Neural crest cell (in vitro differentiated cells): ENCODE data around the gene DAAM1. TPM values are rescaled to one million over a fixed set of nuclear protein-coding genes. Genes with fewer than 3 reads are reported as not detected.

Experiments used
- DNase-seq: peaks from one replicate; pipeline ENCODE4 v3.0.0; 2021; ENCODE audit warnings: low read depth, mixed read lengths, low spot score
- H3K27ac Mint-ChIP-seq: one replicate; pipeline ENCODE4 v1.8.0; 2021; ENCODE audit warnings: mild to moderate bottlenecking, mixed read lengths; ENCODE audit not compliant: unreplicated experiment
- H3K27me3 Mint-ChIP-seq: 2 replicates; pipeline ENCODE4 v1.8.0; 2021; ENCODE audit warnings: low read depth, mild to moderate bottlenecking, mixed read lengths
- H3K36me3 Mint-ChIP-seq: 2 replicates; pipeline ENCODE4 v1.8.0; 2021; ENCODE audit warnings: low read depth, mild to moderate bottlenecking, mixed read lengths
- H3K4me1 Mint-ChIP-seq: 2 replicates; pipeline ENCODE4 v1.8.0; 2021; ENCODE audit warnings: mixed read lengths
- H3K4me3 Mint-ChIP-seq: one replicate; pipeline ENCODE4 v1.8.0; 2021; ENCODE audit warnings: mild to moderate bottlenecking, mixed read lengths
- H3K9me3 Mint-ChIP-seq: 2 replicates; pipeline ENCODE4 v1.8.0; 2021; ENCODE audit warnings: mixed read lengths
- total RNA-seq: library from RNA; stranded (reverse); gene quantifications from 2 replicates; pipeline ENCODE4 v1.2.1, GENCODE V29; 2021
- TF ChIP-seq, protein P1 (sequence below): fragments of 200-600 bp; sonication (generic); conservative IDR thresholded peaks from 2 replicates; pipeline ENCODE4 v1.5.0; 2021; ENCODE audit warnings: antibody characterized with exemption, mild to moderate bottlenecking

DAAM1 gene
- total RNA-seq, 1 donor from 2014 or later, result 47.2 TPM

DNA sequence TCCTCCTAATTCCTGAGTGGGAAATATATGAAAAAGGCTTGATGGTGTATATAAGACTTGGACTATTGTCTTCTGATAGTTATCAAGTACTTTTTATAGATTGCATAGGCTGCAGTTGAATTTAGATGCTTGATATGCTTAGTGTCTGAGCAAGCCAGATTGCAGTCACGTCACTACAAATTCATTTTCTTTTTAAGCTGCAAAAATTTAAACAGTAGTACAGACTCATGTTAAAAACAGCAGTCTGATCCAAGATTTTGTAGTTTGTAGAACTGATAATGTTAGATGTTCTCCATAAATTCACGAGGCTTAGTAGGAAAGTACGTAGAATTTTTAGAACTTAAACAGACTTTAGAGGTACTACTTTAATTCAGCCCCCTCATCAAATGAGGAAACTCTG, 150.3 kb downstream of the DAAM1 start:
- Mint-ChIP-seq H3K9me3 (no peaks in the 10 kb centered on the region), H3K4me3 (no peak overlapping the region), H3K27me3 (no peaks in the 10 kb centered on the region), H3K36me3 (no peaks in the 10 kb centered on the region), H3K27ac (no peak overlapping the region), H3K4me1 (peaks cover 69% of the 10 kb centered on the region)
- no peak for DNase-seq
- TF ChIP-seq, protein P1, sequence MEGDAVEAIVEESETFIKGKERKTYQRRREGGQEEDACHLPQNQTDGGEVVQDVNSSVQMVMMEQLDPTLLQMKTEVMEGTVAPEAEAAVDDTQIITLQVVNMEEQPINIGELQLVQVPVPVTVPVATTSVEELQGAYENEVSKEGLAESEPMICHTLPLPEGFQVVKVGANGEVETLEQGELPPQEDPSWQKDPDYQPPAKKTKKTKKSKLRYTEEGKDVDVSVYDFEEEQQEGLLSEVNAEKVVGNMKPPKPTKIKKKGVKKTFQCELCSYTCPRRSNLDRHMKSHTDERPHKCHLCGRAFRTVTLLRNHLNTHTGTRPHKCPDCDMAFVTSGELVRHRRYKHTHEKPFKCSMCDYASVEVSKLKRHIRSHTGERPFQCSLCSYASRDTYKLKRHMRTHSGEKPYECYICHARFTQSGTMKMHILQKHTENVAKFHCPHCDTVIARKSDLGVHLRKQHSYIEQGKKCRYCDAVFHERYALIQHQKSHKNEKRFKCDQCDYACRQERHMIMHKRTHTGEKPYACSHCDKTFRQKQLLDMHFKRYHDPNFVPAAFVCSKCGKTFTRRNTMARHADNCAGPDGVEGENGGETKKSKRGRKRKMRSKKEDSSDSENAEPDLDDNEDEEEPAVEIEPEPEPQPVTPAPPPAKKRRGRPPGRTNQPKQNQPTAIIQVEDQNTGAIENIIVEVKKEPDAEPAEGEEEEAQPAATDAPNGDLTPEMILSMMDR, result no peak

DNA sequence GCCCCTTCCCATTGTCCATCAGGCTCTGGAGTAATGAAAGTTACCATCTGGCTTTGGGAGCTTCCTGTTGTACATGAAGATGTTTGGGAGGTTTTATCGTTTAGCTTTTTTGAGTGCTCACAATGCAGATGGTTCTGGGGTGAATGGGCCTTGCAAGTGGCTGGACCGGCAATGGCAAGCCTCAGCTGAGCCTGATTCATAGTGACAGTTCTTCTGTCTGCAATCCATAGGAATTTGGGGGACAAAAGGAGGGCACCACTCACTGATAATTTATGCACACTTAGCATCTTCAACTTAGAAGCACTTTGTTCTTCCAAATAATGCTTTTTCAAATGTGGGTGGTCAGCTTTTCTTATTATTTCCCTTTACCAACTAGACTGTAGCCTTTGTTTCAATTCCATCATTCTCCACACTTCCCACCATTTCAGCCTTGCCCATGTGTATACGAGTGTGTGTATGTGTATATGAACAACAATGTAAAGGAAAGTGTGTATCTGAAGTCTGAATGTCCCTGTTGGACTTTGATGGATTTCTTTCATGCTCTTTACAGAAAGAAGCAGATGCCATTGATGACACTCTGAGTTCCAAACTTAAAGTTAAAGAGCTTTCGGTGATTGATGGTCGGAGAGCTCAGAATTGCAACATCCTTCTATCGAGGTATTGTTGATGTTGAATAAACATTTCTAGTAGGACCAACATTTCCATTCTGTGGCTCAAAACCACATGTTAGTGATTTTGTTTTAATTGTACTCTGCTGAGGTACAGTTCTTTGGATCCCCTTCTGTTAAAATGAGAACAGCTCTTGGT, 151.3 kb downstream of the DAAM1 start:
- no peaks in the 10 kb centered on the region for H3K36me3 Mint-ChIP-seq
- no peaks in the 10 kb centered on the region for H3K27me3 Mint-ChIP-seq
- peaks cover 71% of the 10 kb centered on the region for H3K4me1 Mint-ChIP-seq
- TF ChIP-seq, protein P1, result no peak
- H3K4me3 Mint-ChIP-seq, result no peak overlapping the region
- DNase-seq, result no peak
- no peaks in the 10 kb centered on the region for H3K9me3 Mint-ChIP-seq
- H3K27ac Mint-ChIP-seq, result peak overlapping the region; percentile 17

DNA sequence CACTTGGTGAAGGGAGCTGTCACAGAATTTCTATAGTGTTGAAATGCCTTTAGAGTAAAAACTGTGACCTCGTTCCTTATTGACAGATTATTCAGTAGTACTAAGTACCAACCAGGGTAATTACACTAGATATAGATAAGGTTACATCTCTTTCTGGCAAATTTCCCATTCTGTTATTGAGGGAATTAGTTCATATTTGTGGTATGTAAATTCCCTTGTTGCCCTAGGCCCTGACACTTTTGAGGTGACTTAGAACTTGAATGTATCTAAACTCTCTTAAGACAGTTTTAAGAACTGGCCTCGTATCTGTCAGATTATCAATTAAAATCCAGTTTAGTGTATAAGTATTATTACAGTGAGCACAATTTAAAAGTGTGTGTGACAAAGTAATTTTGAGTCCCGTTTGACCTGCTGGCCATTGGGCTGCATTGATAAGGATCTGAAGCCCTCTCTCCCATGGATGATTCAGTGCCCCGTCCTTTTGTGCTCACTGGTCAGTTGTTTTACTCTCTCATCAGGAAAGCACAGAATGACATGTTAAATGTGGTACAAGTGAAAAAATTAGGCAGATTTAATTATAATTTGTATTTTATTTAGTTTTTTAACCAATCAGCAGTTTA, 153.5 kb downstream of the DAAM1 start:
- TF ChIP-seq, protein P1, result no peak
- no peaks in the 10 kb centered on the region for H3K27me3 Mint-ChIP-seq
- DNase-seq, result no peak
- peaks cover 67% of the 10 kb centered on the region for H3K4me1 Mint-ChIP-seq
- H3K9me3 Mint-ChIP-seq, result no peaks in the 10 kb centered on the region
- H3K4me3 Mint-ChIP-seq, result no peak overlapping the region
- no peaks in the 10 kb centered on the region for H3K36me3 Mint-ChIP-seq
- no peak overlapping the region for H3K27ac Mint-ChIP-seq

DNA sequence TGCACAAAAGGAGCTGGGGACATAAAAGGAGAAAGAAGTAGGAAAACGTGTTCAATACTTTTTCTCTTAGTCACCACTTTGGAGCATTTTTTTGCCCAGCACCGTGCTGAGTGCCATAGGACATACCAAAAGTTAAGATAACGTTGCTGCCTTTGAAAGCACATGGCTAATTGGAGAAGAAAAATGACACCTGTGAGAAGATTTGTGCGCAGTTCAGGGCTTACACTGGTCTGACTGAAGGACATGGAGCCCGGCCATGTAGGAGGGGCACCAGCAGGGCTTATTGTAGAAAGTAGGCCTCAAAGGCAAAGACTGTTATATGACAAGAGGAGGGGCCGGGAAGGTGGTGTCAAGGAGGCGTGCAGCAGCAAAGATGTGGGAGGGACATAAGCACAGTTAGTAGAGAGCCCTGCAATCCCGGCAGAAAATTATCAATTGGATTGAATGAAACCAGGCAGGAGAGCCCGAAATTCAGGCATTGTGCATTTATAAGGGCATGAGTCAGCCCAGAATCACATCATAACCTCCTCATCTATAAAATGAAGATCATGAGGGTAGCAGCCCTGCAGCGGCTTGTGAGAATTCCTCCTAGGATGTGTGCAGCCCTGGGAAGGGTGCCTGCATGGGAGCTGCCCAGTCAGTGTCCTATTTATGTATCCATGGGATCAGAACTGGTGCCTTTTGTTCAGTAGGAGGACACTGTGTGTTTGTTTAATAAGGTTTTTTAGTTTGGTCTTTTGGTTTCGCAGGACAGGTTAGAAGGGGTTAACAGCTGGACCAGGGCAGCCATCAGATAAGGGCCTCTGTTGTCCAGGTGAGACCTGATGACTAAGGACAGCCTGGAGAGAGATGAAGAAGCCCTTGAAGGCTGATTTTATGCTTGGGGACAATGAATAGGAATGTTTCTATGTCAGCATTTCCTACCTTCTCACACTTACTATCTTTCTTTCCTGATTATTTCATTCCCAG, 154.3 kb downstream of the DAAM1 start:
- H3K4me3 Mint-ChIP-seq, result no peak overlapping the region
- no peaks in the 10 kb centered on the region for H3K9me3 Mint-ChIP-seq
- H3K4me1 Mint-ChIP-seq, result peaks cover 69% of the 10 kb centered on the region
- peak overlapping the region; percentile 1 for H3K27ac Mint-ChIP-seq
- no peaks in the 10 kb centered on the region for H3K36me3 Mint-ChIP-seq
- H3K27me3 Mint-ChIP-seq, result no peaks in the 10 kb centered on the region
- TF ChIP-seq, protein P1, result no peak
- DNase-seq, result no peak

DNA sequence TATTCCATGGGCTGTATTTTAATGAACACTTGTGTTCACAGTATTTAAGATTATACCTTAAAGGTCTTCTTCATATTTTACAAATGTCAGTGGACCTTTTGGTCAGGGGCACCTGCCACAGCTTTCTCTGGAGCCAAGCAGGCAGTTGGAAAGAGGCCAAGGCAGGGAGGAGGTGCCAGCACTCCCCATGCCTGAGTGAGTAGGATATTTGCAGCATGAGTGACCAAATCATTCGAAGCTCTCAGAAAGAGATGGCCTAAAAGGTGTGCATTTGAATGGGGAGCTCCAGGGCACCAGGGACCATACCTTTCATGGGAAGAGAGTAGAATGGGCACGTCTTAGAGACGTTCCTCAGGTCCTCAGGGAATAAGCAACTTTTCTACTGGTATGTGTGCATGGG, 155.1 kb downstream of the DAAM1 start:
- peaks cover 67% of the 10 kb centered on the region for H3K4me1 Mint-ChIP-seq
- no peak overlapping the region for H3K4me3 Mint-ChIP-seq
- H3K9me3 Mint-ChIP-seq, result no peaks in the 10 kb centered on the region
- TF ChIP-seq, protein P1, result no peak
- peaks cover 3% of the 10 kb centered on the region for H3K36me3 Mint-ChIP-seq
- no peaks in the 10 kb centered on the region for H3K27me3 Mint-ChIP-seq
- no peak for DNase-seq
- H3K27ac Mint-ChIP-seq, result no peak overlapping the region
